Activated gamma-delta T cell treated with anti-CD3 and anti-CD28 coated beads, Interleukin-2, amount 50 U/mL, for 16 hours (primary cell): ENCODE measurements around the gene ELP4.
"Not testable (repeated sequence)": the region's sequence is repeated elsewhere in the genome, so short reads cannot be mapped to it uniquely, and the experiment has no call there.

ENCODE experiments used
- DNase-seq: peaks from one replicate; pipeline ENCODE4 v3.0.0-alpha.2; 2020; ENCODE audit warnings: low read depth

Gene ELP4

DNA sequence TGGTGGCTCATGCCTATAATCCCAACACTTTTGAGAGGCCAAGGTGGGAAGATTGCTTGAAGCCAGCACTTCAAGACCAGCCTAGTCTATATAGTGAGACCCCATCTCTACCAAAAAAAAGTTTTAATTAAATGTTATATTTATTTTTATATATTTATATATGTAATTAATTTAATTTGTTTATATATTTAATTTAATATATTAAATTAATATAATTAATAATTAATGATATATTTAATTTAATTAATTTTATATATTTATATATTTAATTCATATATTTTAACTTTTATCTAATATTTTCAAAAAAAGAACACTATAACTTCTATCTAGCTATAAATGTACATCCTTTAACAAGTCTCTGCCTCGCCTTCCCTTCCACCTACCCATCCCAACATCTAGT lies 196.8 kb downstream of the ELP4 start:
- DNase-seq, result no peak

DNA sequence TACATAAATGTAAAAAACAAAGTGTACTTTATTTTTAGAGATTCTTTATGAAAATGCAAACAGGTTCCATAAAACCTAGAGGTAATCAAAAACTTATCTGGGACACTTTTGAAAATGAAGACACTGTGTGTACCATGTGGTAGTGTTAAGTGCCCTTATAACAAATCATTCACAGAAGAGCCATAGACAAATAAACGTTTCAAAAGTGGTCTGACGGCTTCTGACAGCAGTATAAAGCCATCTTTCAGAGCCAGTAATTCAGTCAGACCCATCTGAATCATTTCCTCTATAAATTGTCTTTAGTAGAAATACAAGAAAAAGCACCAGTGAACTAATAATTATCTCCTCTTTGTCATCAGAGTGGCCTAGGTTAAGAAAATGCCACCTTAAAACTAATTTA lies 201.6 kb downstream of the ELP4 start:
- DNase-seq, result no peak

DNA sequence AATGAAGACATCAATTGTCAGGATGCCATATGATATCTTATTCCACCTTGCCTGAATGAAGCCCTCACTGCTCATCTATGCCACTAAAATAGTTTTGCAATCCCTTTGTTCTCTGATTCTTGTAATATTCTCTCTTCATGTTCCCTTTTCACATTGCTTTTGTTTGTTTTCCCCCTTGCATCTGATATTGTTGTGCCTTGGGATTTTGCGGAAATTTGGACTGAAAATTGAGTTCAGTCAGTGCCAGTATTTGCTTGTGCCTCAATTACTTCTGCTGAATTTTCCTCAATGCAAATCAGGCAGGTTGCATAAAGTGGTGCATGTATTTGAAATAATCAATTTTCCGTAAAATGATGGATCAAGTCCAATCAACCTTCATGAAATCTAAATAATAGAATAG lies 203.3 kb downstream of the ELP4 start:
- DNase-seq, result no peak

DNA sequence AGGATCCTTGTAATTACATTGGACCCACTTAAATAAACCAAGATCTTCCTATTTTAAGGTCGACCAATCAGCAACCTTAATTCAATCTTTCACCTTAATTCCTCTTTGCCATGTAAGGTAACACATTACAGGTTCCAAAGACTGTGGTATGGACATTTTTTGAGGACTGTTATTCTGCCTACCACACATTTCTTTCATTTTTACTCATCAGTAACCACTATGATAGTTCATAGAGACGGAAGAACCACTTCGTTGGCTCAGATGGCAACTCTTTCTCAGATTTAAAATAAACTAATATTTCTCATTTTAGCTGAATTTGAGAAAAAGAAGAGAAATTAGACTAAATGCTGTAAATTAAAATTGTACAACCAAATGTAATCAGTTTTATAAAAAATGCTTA lies 205.3 kb downstream of the ELP4 start:
- DNase-seq, result no peak

DNA sequence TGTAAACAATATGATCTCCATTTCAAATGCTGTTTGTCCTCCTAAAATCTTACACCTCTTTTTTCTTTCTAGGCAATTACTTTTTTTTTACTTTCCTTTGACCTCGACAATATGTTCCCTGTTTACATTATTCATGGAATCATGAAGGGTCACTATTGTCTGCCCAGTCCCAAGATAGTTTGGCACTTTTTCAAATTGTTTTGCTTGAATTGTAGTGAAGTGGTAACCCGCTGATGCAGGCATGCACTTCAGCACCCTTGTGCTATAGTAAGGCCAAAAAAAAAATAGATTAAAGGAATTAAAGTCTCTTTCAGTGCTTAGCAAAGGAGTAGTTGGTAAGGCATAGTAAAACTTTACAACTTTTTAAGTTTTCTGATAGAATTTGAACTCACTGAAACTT lies 210.7 kb downstream of the ELP4 start:
- no peak for DNase-seq

DNA sequence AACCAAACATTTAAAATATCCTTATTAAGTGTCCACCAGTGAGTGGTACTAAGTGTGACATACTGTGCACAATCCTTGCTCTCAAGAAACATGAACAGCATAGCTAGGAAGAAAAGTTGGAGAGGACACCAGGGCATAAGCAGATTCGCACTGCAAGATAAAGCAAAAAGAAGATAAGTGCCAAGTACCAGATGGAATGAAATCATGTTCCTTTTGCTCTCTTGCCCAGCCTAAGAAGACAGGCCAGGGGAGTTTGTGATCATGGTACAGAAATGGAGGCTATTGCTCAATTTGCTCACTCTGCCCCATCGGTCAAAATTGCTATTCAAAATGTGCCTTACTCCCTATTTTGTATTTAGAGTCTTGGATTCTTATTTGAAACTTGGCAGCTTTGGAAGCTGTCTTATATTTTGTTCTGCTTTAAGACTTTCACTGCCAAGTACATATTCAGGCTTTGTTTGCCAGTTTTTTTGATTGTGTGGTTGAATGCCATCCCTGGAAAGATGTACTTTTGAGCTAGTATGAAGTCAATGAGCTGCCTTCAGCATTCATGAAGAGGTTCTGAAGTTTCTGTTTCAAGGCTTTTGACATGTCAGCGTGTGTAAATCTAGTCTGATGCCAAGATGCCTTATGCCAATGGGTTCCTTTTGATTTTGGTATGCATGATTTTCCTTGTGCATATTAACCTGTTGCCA lies 211.3 kb downstream of the ELP4 start:
- DNase-seq, result no peak

DNA sequence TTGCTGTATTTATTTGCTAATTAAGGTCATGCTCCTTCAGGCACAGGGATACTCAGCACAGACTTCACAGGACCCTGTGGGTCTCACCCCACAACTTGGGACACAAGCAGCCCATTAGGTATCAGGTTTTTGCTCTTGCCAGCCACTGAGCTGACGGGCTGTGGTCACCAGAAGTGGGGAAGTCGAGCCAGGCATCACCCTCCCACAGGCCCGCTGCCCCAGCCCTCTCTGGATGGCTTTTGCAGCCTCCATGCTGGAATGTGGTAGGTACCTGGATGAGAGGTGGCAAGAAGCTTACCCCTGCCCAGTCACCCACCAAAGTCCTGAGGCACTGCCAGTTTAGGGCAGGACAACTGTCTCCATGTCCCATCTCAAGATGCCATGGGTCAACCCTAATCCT lies 213.2 kb downstream of the ELP4 start:
- DNase-seq, result no peak

DNA sequence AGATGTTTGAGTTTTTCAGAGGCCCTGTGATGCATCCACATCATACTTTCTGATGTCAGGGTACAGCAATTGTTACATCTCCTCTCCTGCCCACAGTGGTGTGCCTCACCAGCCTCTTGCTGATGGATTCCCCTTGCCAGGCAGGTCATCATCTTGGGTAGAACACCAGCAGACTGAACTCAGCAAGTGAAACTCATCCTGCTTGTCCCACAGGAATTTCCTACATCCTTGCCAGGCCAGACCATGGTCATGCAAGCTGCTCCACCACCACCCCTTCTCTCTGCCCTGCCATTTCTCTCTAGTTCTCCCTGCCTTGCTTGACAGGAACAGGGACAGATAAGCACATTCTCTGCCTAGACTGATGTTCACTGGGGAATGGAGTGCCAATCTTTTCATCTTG lies 215.6 kb downstream of the ELP4 start:
- DNase-seq, result no peak

DNA sequence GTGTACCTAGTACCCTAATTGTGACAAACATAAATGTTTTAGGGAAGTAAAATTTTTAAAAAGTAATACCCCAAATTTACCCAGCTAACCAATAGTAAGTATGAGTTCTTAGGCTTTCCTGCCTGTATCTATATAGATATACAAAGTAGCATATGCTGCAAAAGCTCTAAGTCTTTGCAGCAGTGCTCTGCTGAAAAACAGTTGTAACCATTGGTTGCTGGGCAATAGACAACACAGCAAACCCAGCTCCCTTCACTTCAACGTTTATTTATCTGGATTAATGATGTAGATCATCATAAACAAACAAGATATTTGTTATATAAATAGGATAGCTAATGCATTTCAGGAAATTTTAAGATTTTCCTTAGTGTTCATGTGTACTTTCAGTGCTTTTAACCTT lies 218.9 kb downstream of the ELP4 start:
- no peak for DNase-seq

DNA sequence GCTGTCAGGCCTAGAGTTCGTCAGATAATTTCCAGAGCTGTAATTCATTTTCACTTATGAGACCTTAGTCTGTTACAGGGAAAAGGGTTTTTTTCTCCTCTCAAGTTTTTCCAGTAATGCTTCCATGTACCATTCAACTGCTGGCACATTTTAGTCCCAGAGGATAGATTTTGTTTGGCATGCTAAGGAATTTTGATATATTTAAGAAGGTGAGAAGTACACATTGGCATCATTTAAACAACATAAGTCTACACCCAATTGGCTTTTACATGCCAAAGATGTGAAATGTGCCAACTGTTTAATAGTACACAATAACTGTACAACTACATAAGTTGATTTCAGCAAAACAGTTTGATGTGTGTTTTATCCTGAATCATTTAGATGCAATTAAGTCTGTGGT lies 230.6 kb downstream of the ELP4 start:
- DNase-seq, result no peak

DNA sequence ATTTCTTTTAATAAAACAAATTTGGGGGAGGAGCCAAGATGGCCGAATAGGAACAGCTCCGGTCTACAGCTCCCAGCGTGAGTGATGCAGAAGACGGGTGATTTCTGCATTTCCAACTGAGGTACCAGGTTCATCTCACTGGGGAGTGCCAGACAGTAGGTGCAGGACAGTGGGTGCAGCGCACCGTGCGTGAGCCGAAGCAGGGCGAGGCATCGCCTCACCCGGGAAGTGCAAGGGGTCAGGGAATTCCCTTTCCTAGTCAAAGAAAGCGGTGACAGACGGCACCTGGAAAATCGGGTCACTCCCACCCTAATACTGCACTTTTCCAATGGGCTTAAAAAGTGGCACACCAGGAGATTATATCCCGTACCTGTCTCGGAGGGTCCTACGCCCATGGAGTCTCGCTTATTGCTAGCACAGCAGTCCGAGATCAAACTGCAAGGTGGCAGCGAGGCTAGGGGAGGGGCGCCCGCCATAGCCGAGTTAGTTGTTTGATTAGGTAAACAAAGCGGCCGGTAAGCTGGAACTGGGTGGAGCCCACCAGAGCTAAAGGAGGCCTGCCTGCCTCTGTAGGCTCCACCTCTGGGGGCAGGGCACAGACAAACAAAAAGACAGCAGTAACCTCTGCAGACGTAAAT lies 231.3 kb downstream of the ELP4 start:
- not testable (repeated sequence) for DNase-seq

DNA sequence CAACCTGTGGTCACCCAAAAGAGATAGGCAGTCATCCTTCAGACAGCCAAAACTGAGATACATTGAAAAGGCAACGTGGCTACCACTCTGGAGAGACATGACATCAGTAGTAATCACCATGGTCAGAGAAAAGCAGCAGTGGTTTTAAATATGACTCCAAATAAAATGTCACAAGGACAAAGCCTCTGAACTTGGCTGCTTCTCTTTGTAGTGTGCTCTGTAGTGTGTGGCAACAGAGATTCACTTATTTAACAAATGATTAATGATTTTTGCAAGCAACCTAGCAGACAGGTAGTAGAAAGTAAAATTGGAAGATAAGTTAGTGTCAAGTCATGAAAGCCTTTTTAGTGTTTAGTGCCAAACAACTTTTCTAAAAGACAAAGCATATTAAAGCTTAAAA lies 238.0 kb downstream of the ELP4 start:
- DNase-seq, result no peak

DNA sequence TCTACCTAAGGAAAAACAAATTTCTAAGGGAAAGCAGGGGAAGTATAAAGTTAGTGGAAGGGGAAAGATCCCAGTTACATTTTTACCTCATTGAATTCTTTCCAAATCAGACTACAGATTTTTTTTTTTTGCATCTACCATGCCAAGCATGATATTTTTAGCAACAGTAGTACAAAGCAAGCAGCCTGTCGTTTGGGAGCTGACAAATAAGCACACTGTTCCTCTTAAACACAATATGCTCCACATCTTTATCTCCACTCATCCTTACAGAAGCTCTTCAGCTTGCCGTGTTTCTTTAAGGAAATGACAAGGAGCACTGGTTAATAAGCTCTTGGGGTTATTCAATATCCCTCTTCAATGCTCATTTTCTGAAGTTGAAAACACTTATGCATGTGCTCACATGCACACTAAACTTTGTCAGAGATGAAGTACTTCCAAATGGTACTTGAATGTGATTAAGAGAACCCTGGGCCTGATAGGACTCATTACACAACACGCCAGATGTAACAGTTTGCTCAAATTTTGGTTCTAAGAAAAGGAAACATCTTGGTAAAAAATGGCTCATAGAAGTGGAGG lies 247.8 kb downstream of the ELP4 start:
- no peak for DNase-seq

DNA sequence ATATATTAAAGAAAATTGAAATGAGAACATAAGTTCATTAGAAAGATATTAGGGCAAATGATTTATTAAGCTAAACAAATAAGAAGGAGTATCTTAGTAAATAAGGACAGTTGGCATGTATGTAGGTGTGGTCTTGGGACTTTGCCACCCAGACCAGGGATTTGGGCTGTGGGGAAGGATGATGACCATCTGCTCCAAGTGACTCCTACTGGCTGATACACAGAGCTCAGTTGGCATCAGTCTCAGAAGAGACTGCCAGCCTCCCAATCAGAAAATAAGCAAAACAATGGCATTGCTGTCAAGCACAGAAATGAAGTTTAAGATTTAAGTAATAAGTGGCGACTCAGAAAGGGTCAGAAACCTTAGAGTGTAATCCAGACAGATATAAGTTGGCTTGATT lies 252.1 kb downstream of the ELP4 start:
- no peak for DNase-seq

DNA sequence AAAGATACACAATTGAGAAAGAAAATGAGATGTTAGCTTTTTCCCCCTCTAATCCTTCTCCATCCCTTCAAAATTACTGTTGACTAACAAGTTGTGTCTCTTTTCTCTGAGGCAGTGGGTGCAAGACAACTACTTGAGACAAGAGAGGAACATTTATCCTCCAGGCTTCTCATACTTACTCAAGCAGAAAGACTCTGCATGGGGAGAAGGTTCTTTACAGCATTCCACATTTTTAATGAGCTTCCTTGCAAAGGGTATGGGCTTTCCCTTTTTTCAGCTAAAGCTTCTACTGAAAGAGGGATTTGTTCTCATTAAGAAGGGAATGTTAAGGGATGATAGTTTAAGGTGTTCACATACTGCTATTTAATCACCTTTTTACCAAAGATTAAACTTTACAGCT lies 253.7 kb downstream of the ELP4 start:
- no peak for DNase-seq

DNA sequence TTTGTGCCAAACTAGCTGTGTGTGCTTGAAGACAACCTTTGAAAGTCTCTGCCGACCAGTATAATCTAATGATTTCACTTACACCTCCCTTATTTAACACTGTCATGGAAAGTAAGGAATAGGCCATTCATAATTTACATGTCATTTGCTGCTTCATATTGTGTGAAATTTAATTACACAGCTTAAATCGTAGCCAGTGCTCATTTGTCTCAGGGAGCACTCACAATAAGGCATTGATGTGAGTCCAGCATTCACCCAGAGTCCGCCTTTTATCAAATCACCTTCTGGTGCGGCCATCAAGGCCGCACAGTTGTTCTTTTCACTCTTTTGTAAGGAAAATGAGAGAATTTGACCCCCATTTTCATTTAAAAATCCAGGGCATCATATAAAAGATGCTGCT lies 254.7 kb downstream of the ELP4 start:
- DNase-seq, result no peak

DNA sequence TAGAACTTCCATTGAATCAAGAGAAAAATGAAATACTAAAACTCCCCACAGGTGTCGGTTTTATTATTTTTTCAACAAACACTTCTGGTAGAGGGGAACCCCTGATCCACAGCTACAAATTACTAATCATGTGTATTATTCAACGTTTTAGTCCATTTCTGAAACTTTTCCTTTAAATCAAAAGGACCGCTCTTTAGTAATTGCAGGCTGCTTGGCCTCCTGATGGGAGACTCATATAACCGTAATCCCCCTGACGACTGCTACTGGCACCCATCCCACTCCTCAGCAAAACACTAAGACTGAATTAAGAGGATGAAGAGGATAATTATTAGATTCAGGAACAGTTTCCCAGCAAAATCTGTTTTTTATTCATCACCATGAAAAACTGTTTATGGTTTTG lies 255.2 kb downstream of the ELP4 start:
- no peak for DNase-seq

DNA sequence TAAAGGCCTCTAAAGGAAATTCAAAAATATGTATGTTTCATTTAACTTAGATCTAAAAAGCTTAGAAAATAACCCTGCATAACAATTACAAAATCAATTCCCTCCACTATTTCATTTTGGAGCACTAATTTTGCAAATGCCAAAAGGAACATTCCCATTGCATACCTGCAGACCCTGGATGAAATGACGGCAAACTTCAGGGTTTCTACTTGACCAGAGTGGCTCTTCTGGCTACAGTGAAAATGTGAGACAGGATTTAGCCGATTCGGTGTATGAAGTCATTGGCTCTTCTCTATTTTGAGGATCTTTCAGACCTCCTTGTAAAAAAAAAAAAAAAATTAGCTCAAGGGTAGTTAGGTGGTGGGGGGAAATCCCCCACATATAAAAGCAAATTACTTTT lies 257.5 kb downstream of the ELP4 start:
- DNase-seq, result no peak

DNA sequence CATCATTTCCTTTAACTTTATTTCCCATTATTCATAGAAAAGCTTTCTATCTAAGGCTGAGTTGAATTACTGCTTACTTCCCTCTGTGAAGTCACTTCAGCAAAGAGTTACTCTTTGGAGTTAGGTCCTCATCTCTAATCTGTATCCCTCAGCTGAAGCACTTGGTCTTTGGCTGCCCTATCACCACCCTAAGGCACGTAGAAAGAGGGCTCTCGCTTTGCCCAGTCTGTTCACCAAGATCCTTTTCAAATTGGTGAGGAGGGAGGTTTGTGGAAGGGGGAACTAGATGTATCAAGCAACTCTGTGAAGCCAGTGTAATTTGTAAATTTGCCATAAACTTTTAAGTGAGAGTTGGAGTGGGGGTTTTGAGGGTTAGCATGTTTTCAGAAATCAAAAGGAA lies 258.1 kb downstream of the ELP4 start:
- no peak for DNase-seq

DNA sequence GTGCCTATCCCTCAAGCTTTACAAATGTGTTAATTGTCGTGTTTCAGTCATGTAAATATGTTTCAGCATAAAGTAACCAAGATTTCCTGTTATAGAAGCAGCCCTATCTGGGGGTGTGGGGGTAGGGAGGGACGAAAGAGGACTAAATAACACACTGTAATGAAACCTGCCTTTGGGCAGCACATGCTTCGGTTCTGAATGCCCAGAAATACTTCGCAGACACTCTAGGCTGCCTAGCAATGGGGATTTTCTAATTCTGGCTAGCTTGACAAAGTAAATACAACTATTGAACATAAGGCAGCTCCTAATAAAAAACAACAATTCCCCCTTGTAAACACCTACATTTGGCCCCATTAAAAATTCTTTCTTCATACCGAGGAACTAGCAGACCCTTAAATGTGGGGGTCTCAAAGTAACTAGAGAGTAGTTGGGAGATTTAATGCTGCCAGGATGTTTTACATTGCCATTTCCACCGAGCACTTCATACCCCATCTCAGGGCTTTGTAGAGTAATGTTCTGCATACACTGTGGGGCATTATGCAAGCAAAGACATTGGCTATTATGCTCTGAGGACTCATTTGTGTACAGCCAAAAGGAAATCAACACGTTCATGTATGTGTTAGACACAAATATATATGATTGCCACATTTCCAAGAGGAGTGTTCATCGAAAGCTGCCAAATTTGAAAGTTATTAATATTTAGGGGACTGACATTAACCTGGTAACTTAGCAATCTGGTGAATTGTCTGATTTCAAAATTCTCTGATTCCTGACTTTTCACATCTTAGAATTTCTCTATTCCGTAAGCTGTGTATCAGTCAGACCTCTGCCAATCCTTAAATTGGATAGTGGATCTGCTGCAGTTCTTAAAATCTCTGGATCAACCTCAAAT lies 259.4 kb downstream of the ELP4 start:
- no peak for DNase-seq

DNA sequence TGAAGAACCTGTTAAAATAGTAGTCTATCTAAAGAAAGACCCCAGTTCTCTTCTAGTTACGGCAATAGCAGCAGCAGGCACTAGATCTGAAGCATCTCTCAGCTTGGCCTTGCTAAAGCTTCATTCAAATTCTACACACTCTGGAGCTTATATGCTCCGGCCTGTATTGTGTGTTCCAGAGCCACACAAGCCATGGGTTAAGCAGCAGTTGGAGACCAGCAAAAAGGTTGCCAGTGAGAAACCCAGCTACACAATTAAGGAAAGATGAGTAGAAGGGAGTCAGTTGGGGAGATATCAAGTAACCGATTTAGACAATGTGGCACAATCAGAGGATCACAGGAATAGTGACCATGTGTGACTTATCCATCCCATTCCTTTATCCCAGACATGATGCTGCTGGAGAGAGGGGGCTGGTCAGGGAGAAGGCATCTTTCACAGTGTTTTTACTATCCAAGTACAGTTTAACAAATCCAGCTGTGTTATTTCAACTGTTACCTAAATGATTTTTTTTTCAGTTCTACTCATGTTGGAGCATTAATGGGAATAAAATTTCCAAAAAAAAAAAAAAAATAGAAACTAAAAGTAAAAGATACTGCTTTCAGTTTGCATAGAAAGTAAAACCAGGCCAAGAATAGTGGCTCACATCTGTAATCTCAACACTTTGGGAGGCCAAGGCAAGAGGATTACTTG lies 260.6 kb downstream of the ELP4 start:
- DNase-seq, result no peak

DNA sequence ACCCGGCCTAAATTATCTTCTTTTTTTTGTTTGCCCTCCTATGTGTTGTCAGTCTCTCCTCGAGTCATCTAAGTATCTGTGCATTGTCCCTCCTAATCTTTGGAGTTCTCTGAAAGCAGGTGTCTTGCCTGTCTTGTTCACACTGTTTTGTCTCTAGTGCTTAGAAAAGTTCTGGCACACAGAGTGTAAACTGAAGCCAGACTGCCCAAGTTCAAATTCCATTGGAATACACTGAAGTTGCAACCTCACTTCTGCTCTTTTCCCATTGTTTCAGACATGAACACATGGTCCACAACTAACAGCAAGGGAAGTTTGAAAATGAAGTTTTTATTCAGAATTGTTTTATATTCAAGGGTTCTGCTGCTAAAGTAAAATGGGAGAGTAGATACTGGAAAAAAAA lies 262.8 kb downstream of the ELP4 start:
- DNase-seq, result no peak
